WTC11 (cell line): ENCODE results near the gene AP1G1.

ENCODE experiments used
- CTCF ChIP-seq: fragments of 200-600 bp; IDR thresholded peaks from 2 replicates; pipeline ENCODE4 v1.8.0; 2022; ENCODE audit warnings: antibody characterized with exemption
- HMGXB4 ChIP-seq: sonication (generic); formaldehyde crosslinking; IDR thresholded peaks from 2 replicates; pipeline ENCODE4 v1.8.1; 2023; ENCODE audit warnings: mild to moderate bottlenecking, moderate library complexity, missing genetic modification reagents
- NR1H2 ChIP-seq: sonication (generic); formaldehyde crosslinking; IDR thresholded peaks from 2 replicates; pipeline ENCODE4 v1.9.0; 2021; ENCODE audit warnings: mild to moderate bottlenecking, moderate library complexity, missing genetic modification reagents
- ZBTB43 ChIP-seq: sonication (generic); formaldehyde crosslinking; IDR thresholded peaks from 2 replicates; pipeline ENCODE4 v1.8.1; 2023; ENCODE audit warnings: mild to moderate bottlenecking, missing genetic modification reagents
- ZNF232 ChIP-seq: sonication (generic); formaldehyde crosslinking; IDR thresholded peaks from 2 replicates; pipeline ENCODE4 v1.8.0; 2022; ENCODE audit warnings: mild to moderate bottlenecking, missing genetic modification reagents
- ZNF263 ChIP-seq: sonication (generic); formaldehyde crosslinking; IDR thresholded peaks from 2 replicates; pipeline ENCODE4 v1.8.1; 2022; ENCODE audit warnings: low read depth, mild to moderate bottlenecking, moderate library complexity, missing genetic modification reagents

- TF ChIP-seq ZBTB43 (no peak), CTCF (no peak), ZNF263 (CRISPR knock-in tag) (no peak), ZNF232 (CRISPR knock-in tag) (no peak), HMGXB4 (CRISPR knock-in tag) (no peak), NR1H2 (CRISPR knock-in tag) (no peak)
Observed at GRCh38 chr16:71852561-71852960, 43.9 kb upstream of the AP1G1 start.
